22Rv1 (cell line): ENCODE results near the gene FBXL3.

Source experiments
- ZFX ChIP-seq: fragments of 450-650 bp; IDR thresholded peaks from 2 replicates; pipeline ENCODE4 v1.6.1; 2017; ENCODE audit warnings: antibody characterized with exemption, borderline replicate concordance
- TF ChIP-seq, protein P1 (sequence below): fragments of 450-650 bp; IDR thresholded peaks from 2 replicates; pipeline ENCODE4 v1.5.1; 2017; ENCODE audit warnings: mild to moderate bottlenecking

DNA sequence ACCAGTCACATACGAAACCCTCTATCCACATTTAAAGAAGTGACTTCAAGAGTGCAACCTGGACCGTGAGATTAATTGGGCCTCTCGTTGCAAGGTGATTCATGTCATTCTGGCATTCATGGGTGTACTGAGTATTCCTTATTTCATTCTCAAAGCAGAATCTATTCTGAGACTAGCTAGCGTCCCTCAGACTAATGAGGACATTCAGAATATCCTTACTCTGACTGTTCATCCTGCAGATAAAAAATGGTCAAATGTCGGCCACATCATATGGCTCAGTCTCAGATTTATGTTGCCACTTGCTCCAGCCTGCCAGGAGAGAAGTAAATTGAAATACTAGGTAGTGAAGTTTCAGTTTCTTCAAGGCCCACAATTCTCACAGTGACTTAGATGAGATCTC is 71.3 kb downstream of the FBXL3 start:
- TF ChIP-seq, protein P1, sequence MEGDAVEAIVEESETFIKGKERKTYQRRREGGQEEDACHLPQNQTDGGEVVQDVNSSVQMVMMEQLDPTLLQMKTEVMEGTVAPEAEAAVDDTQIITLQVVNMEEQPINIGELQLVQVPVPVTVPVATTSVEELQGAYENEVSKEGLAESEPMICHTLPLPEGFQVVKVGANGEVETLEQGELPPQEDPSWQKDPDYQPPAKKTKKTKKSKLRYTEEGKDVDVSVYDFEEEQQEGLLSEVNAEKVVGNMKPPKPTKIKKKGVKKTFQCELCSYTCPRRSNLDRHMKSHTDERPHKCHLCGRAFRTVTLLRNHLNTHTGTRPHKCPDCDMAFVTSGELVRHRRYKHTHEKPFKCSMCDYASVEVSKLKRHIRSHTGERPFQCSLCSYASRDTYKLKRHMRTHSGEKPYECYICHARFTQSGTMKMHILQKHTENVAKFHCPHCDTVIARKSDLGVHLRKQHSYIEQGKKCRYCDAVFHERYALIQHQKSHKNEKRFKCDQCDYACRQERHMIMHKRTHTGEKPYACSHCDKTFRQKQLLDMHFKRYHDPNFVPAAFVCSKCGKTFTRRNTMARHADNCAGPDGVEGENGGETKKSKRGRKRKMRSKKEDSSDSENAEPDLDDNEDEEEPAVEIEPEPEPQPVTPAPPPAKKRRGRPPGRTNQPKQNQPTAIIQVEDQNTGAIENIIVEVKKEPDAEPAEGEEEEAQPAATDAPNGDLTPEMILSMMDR, result no peak
- no peak for TF ChIP-seq ZFX
